Fibroblast of upper back skin (primary cell): Measurements from ENCODE around the gene FANCC.

Experiments used
- DNase-seq: peaks from one replicate; pipeline ENCODE4 v3.0.0-alpha.2; 2013

The FANCC gene

DNA sequence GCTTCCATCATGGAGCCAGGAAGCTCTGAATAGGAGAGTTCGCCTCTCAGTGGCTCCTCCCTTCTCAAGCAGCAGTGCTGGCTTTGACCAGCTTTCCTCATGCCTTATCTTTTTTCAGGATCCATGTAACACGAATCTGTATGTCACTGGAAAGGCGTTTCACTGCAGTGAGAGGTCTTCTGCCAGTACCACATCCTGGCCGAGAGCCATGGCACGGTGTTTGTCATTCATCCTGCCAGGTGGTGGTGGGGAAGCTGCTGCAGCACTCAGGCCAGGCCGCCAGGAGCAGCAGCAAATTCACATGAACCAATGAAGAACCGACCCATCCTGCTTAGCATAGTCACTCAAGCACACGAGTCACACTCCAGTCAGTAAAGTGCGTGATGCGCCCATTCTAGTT lies 179.0 kb downstream of the FANCC start:
- no peak for DNase-seq

DNA sequence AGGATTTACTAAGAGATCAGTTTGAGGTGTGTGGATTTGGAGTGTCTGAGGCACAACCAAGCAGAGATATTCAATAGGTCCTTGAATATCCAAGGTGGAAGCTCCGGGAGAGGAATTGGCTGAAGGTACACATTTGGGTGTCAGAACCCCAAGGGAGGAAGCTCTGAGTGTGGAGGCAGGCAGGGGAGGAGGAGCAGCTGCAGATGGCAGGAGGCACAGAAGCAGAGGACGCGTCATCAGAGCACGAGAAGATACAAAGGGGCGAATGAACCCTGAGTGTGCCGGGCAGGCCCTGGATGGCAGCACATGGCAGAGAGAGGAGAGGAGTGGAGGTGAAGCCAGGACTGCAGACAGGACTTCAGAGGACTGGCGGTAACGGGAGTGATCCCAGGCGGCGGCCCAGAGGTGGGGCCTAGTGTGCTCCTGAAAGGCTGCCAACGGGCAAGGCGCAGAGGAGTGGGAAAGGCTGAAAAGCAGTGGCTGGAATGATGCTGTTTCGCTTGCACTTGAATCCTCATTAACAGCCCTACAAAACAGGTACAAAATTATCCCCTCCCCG lies 179.8 kb downstream of the FANCC start:
- DNase-seq = no peak

DNA sequence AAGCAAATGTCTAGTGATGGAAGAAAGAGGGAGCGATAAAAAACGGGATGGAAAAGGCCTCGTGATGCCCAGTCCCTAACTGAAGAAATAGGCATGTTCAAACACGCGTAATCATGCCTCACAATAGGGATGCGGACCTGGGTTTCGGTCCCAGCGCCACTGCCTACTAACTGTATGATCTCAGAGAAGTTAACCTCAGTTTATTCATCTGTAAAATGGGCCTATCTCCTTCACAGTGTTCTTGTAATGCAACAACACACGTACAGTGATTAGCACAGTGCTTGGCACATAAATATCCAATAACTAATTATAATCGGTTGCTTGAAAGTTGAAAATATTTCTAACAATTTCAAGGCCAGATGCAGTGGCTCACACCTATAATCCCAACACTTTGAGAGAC lies 181.8 kb downstream of the FANCC start:
- DNase-seq = no peak

DNA sequence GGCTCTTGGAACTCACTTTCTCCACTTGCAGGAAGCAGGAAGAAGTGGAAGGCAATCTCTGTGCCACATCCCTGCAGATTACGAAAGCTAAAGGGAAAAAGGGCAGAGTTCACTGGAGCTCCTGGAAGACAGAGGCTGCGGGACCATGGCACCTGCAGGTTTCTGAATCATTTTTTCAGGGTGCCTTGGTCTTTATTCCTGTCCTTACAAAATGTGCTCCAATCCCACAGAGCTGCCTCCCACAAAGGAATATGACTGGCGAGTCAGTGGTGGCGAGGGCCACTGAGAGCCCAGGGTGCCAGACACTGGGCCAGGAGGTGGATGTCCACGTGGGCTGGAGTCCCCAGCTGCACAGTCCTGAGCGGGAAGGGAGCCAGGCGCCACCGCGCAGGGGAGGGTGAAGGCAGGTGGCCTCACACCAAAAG lies 183.0 kb downstream of the FANCC start:
- no peak for DNase-seq

DNA sequence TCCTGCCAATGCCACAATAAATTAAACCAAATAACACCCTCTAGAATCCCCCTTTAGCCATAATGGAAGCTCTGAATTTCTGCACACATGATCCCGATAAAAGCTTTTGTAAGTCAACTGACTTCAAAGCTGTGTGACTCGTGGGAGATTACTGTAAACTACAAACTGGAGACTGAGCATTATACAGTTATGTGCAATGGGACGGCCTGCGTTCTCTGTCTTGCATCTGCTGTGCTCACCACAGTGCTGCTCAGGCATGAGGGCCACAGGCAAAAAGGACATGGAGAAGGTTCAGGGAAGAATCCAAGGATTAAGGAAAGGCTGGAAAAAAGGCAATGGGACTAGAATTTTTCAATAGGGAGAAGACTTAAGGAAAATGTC lies 184.2 kb downstream of the FANCC start:
- DNase-seq = no peak

DNA sequence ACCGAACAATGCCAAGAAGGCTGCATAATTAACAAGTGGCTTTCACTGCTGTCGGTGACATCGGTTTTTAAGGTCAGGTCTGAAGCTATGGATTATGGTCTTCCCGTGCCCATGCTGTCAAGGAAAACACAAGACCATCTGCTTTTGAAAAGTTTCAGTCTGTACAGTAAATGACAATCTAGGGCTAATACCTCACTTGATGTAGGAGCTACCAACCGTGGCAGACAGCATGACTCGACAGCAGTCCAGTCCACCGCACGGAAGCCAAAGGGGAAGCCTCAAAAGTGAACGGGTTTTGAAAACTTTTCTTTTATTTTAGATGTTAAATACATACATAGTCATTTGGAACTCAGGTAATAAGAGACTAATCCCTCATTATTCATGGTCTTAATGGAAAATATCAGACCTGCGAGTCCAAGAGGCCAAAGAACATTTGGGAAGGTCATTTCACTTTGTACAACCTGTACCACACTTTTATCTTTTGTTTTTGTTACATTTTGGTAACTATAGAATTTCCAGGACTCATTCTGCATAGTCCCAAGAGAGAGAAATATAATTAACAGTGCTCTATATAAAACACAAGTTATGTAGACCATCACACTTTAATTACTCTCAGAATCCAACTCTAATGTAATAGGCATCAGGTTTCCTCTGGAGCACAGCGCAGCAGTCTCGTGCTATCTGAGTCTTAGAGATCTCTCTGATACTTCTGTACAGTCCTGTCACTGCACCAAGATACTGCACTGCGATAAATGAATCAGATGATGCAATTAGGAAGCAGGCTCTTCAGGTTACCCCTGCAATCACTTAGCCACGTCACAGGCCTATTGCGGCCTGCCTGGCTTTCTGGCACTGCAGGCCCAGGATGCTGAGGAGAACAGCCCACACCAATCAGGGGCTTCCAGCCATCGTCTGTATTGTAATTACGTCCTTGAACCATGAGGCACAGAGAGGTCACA lies 184.9 kb downstream of the FANCC start:
- peak; percentile 55 for DNase-seq

DNA sequence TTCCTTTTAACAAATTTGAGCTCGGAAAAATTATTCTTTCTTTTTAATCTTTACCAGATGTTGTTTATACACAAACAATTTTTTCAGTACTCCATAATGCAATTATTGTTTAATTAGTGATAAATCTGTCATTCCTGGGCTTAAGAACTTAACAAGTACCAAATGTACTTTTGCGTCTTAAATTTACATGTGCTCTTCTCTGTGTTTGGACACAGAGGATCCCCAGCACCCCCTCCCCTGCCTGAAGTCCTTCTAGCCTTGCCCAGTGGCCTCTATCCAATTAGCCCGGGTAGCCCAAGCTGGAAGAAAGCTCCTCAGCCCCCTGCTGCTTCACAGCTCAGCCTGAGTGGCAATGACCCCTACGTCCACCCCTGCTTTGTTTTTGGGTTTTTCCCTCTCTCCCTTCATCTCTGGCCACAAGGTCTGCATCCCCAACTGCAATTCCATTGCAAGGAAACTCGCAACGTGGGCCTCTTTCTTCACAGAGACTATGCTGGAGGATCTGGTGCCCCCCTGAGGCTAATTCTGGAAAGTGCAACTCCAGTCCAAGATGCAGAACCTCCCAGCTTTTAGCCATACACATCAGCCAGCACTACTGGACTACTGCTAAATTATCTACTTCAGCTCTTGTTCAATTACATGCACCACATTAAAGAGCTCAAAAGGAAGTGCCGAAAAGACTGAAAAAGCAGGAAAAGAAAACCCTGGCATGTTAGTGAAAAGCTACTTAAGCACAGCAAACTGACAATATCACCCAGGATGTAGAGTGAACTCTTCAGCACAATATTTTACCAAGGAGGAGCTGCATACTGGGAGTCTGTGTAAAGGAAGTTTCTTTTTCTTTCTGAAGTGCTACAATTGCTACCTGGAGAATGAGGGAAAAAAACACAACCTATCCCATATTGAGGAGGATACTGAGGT lies 186.2 kb downstream of the FANCC start:
- DNase-seq = peak; percentile 66

DNA sequence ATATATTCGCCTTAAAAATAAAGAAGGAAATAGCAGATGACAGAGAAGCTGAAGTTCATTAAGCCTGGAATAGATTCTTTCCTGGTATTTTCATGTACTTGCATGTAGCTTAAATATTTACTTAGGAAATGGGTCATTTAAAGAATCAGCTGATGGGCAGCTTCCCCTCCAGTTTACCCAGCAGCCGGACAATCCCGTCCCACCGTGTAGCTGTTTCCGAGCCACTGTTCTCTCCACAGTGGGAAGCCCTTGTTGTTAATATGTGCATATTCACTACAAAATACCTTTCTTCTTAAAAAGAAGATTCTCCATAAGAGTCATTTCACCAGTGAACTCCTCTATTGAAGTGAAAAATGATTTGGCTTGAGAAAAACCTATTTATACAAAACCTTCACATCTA lies 187.0 kb downstream of the FANCC start:
- no peak for DNase-seq

DNA sequence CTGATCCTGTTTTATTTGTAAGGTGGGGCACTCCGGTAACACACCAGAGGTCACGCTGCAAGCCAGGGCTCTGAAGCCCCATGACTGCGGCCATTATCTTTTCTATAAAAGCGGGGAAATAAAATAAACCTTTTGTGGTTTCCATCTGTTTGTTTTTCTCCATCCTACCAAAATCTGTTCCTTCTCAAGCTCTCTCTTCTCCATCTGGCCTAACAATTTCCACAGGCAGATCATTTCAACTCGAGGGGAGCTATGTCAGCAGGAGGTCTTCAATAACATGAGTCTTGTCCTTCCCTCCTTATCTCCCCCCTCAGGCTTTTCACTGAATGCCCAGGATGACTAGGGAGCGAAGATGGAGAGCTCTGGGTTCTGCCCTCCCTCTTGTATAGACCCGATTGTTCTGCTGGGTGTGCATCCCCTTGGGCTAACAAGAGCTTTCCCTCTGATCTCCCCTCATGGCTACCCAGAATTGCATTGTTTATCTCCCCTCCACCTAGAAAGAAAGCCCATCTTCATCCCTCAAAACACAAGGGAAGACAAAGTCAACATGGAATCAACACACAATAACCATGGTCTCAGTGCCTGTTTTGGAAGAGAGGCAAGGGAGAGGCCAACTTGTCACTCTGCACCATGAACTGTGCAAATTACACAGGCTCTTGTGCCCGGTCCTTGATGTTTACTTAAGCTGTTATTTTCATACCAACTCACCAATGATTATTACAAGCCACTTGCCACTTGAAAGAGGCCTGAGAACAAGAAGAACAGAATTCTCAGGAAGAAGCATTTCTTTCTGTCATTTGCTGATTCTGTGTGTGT lies 187.8 kb downstream of the FANCC start:
- DNase-seq = no peak

DNA sequence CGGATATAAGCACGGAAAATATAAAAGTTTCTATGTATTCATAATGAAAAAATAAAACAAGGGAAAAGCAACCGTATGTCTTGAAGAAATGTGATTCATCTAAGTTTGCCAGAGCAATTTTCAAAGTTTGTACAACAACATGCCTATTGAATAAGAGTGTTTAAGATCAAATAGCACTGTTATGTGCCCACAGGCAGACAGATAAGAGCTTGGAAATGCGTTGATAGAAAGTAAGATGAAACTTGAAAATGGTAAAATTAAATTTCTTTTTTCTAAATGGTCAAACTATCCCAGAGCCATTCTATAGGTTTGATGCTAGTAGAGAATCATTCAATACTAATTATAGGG lies 189.4 kb downstream of the FANCC start:
- DNase-seq = no peak

DNA sequence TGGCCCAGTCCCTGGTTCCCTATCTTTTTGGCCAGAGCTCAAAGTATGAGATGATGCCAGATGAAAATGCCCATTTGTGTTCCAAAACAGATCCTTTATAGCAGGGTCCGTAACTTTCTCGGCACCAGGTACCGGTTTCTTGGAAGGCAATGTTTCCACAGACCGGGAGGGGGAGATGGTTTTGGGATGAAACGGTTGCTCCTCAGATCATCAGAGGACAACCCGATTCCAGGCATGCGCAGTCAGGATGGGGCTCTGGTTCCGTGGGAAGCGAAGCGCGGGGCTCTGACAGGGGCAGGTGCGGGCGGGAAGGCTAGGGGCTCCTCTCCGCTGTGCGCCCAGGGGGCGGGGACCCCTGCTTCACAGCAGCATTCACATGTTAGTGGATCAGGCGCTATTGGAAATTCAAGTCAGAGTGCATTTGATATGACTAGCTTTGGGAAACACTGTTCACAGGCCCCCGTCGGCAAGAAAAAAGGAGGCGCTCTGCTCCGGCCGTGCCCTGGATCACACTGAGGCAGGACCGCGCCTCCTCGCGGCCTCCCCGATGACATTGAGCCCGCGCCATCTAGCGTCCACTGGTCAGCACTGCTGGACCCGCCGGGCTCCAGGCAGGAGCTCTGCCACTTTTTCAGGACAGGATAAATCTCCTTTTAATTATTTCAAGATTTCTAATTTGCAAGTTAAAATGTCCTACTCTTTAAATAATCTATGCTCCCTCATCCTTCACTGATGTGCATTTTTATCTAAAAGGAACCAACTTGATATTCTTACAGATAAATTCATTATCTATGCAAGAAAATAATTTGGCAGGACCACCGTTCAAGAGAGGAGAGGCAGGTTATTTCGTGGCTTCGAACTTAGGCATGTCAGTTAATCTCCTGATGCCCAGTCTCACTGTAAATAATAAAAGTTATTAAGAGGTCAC lies 190.0 kb downstream of the FANCC start:
- DNase-seq = peak; percentile 75

DNA sequence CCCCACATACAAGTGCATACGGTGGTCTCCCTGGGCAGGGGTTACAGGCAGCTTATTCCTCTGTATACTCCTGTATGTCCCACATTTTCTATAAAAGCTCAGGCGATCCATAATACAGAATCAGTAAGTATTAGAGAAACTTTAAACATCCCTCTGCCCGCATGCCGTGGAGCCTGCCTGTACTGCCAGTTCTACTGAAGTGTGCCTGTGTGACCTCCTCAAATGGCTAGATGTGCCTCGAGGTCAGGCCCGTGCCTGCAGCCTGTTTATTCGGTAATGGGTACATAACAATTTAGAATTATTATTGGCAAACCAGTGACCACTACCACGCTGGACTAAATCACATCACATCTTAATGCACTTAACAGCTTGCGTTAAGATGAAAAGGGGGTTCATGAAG lies 190.8 kb downstream of the FANCC start:
- no peak for DNase-seq

DNA sequence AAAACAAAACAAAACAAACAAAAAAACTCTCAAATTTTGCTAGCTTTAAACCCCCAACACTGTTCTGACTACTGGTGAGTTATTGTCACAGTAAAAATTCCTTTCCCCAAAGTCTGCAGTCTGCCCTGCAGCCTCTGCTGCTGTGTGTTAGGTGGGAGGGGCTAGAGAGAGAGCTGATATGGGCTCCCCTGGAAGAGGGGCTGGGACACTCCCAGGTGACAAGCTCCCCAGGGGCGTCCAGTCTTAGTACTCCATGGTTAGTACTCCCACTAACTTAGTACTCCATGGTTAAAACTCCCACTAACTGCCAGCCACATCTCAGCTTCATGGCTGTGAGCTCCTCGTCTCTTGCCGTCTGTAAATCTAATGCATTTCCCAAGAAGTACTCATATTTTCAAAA lies 191.9 kb downstream of the FANCC start:
- no peak for DNase-seq

DNA sequence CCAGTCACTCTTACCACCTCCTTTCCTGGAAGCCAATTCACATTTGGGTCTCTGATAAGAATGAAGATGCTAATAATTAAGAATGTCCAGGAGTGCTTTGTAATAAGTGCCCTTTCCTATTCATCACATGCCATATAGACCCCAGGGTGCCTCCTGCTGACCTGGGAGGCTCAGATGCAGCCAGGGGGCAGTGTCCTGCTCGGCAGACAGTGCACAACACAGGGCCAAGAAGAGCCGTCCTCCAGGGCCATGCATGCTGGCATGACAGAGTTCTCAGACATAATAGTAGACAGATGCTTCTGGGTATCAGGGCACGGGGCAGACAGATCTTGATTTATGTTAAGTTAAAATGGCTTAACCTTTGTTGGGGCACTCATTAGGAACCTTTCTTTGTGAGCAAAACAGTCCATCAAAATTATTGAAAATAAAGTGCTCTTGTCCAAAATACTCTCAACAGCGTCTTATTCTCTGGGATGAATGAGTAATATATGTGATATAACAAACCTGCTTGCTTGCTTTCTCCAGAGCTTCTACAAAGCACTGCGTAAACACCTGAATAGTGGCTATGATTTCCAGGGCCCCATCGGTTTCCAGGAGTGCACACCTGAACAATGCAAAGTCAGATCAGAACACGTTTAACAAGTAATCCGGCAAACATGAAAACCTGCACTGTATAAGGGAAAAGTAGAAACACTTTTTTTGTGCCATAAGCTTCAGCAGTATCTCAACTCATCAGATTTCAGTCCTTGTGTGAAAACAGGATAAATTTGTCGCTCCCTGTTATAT lies 192.7 kb downstream of the FANCC start:
- no peak for DNase-seq

DNA sequence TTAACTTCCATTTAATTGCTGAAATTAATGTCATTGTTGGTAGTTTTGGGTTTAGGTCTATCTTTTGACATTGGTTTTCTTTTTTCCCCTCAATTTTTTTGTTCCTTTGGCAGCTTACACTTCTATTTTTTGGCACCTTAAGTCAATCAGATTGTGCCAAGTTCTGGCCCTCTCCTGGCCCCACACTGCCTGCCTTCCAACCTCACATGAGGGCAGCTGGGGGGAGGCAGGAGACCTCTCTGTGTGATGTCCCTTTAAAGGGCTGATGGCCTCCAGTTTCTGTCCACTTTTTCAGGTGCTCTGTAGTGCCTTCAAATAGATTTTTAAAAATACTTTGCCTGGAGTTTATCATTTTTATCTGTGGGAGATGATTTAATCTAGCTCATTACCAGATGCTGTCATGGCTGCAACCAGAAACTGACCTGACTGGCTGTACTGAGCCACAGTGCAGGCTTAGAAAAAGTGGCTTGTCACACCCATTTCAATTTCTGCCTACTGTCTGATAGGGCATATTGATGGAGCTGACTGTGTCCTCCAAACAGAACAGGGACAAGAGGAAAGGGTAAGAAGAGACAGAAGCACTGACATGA lies 196.6 kb downstream of the FANCC start:
- DNase-seq = no peak

DNA sequence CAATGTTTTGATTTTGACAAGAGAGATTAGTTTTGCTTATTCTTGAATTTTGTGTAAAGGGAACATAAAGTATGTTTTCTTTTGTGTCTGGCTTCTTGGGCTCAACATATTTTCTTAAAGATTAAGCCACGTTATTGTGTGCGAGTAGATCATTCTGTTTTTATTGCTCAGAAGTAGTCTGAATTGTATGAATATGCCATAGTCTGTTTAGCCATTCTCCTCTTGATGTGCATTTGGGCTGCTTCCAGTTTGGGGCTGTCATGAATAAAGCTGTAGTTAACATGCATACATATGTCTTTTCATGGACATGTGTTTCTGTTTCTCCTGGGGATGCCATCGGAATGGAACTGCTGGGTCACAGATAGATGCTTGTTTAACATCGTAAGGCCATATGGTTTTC lies 198.9 kb downstream of the FANCC start:
- no peak for DNase-seq

DNA sequence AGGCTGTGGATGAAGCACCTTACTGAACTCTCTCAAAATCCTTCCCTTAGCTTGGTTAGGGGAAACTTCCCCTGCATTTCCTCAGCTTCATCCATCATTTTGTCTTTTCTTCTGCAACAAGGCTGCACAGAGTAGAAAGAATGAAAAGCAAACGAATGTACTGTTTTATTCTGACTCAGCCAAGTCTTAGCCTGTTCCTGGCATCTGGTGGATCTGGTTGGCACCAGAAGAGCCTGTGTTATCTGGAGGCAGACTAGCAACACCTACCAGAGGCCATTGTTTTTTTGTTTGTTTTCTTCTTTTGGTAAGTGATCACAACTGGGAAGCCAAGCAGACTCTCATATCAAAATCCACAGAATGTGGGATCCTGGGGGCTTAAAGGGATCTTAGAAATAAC lies 200.7 kb downstream of the FANCC start:
- DNase-seq = no peak

DNA sequence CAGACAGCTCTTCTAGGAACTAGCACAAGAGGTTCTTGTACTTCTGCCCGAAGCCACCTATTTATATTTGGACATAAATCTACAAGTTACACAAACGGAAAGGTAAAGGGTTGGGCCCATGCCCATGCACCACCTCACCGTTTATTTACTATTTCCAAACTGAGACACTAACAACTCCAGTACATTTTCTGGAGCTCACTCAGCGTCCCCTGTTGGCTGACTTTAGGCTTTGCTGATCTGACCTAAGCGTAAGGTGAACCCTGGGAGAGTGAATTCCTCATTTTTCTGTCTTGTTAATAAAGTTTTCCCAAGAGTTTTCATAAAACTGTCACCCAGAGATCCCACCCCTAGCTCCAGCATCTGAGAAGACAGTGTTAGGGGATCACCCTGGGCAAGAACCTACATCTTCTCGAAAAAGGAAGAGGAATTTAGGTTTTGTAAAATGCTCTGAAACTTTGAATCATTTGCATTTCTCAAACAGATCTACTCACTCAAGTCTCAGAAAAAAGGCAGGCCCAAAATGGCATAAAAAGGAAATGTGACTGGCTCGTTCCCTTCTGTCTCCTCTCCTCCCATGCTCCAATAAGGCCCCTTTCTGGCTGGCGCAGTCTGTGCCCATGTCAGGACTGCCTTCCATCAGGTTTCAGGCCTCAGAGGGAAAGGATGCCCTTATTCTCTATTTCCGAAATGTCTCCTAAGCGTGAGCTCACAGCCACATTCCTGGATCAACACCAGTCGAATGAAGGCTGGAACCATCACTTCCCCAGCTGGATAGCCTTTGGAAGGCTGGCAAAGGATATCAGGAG lies 201.3 kb downstream of the FANCC start:
- DNase-seq = no peak

DNA sequence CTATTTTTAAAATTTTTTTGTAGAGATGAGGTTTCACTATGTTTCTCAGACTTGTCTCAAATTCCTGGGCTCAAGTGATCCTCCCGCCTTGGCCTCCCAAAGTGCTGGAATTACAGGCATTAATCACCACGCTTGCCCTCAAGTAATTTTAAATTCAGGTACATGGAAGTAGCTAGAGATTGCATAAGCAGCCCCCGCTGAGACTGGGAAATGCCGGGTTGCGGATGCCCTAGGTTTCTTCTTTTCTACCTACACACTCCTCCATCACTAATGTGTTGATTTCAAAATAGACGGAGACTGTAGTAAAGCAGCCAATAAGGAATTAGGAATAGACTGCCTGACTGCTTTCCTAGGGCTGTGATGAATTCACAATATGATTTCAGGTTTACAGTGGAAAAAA lies 202.4 kb downstream of the FANCC start:
- DNase-seq = no peak
